A549 (cell line): Measurements from ENCODE around the gene NCS1. TPM values are rescaled to one million over a fixed set of nuclear protein-coding genes. Genes with fewer than 3 reads are reported as not detected.

Experiments used
- ATAC-seq, 2 experiments: fragments of 200-7000 bp in 1 of 2; fragments of >200 bp in 1 of 2; cut with Nextera tagmentation in 1 of 2; cut with Tn5 transposase in 1 of 2; 3 replicates each; pipeline versions ENCODE4 v1.8.0 to v1.9.1; 2018 to 2020; ENCODE audit warnings: mild to moderate bottlenecking in 1 of 2, moderate library complexity in 1 of 2
- CTCF ChIA-PET: fragments of 300-600 bp; sonication (Branson Sonifier 250); formaldehyde crosslinking; extraction: SDS; loops from one replicate; lab custom pipeline; 2021; ENCODE audit warnings: antibody characterized with exemption, inconsistent platforms; lab: Yijun Ruan, JAX
- POLR2A ChIA-PET: fragments of 350-600 bp; formaldehyde crosslinking; extraction: SDS; loops from one replicate; lab custom pipeline; 2021; ENCODE audit warnings: antibody characterized with exemption, inconsistent platforms; lab: Yijun Ruan, JAX
- DNase-seq, 2 experiments: peaks; one replicate each; pipeline versions ENCODE4 v3.0.0 to v3.0.0-alpha.2; 2011 to 2016; ENCODE audit warnings: low read depth in 1 of 2, low spot score in 1 of 2
- FAIRE-seq: peaks from 2 replicates; lab custom pipeline; 2011; peaks lifted over from hg19 to GRCh38; lab: Jason Lieb, UNC
- H3K27ac ChIP-seq, 2 experiments: fragments of >200 bp; sonication (Bioruptor Twin); formaldehyde crosslinking; 3 replicates each; pipeline ENCODE4 v1.5.1; 2016 to 2017
- H3K4me1 ChIP-seq: fragments of >200 bp; sonication (Bioruptor Twin); formaldehyde crosslinking; 3 replicates; pipeline ENCODE4 v1.6.1; 2016
- H3K4me2 ChIP-seq: fragments of >200 bp; sonication (Bioruptor Twin); formaldehyde crosslinking; 3 replicates; pipeline ENCODE4 v1.6.1; 2016
- H3K4me3 ChIP-seq: fragments of >200 bp; sonication (Bioruptor Twin); formaldehyde crosslinking; 3 replicates; pipeline ENCODE4 v1.5.1; 2016
- H3K9me3 ChIP-seq: fragments of >200 bp; sonication (Bioruptor Twin); formaldehyde crosslinking; 3 replicates; pipeline ENCODE4 v1.6.1; 2016
- CHD2 ChIP-seq: fragments of 150-350 bp; IDR thresholded peaks from 2 replicates; pipeline ENCODE4 v1.6.1; 2014; ENCODE audit warnings: low read length; ENCODE audit not compliant: partially characterized antibody
- CTCF ChIP-seq: fragments of >200 bp; sonication (Bioruptor Twin); formaldehyde crosslinking; IDR thresholded peaks from 3 replicates; pipeline ENCODE4 v1.5.1; 2016
- E2F6 ChIP-seq: IDR thresholded peaks from 2 replicates; pipeline ENCODE4 v1.6.1; 2012; ENCODE audit warnings: low read depth, borderline replicate concordance
- EHF ChIP-seq: fragments of 250-450 bp; sonication (Bioruptor Pico); IDR thresholded peaks from 2 replicates; pipeline ENCODE4 v1.5.0; 2020; ENCODE audit warnings: mild to moderate bottlenecking
- ELK1 ChIP-seq: fragments of 150-350 bp; IDR thresholded peaks from 2 replicates; pipeline ENCODE4 v1.6.1; 2014; ENCODE audit warnings: low read depth, mild to moderate bottlenecking, low read length
- FOXS1 ChIP-seq: fragments of 250-450 bp; sonication (Bioruptor Pico); IDR thresholded peaks from 2 replicates; pipeline ENCODE4 v1.5.0; 2020; ENCODE audit warnings: mild to moderate bottlenecking, moderate library complexity
- HDAC2 ChIP-seq: fragments of 200-600 bp; sonication (generic); IDR thresholded peaks from 2 replicates; pipeline ENCODE4 v1.6.1; 2016
- HEYL ChIP-seq: fragments of 250-450 bp; sonication (Bioruptor Pico); IDR thresholded peaks from 2 replicates; pipeline ENCODE4 v1.8.0; 2021; ENCODE audit warnings: mild to moderate bottlenecking, moderate library complexity
- HOXA7 ChIP-seq: fragments of 250-450 bp; sonication (Bioruptor Pico); IDR thresholded peaks from 2 replicates; pipeline ENCODE4 v1.5.0; 2020; ENCODE audit warnings: mild to moderate bottlenecking, moderate library complexity
- HOXB13 ChIP-seq: fragments of 250-450 bp; sonication (Bioruptor Pico); IDR thresholded peaks from 2 replicates; pipeline ENCODE4 v1.5.0; 2020; ENCODE audit warnings: low read depth, mild to moderate bottlenecking, moderate library complexity
- KDM5A ChIP-seq: fragments of 200-600 bp; sonication (generic); IDR thresholded peaks from 2 replicates; pipeline ENCODE4 v1.6.1; 2016; ENCODE audit warnings: antibody characterized with exemption, mild to moderate bottlenecking
- MAX ChIP-seq: IDR thresholded peaks from 2 replicates; pipeline ENCODE4 v1.6.1; 2012
- NFE2L2 ChIP-seq: fragments of 150-350 bp; conservative IDR thresholded peaks from 2 replicates; pipeline ENCODE4 v1.6.1; 2014; ENCODE audit warnings: low read length
- POLR2AphosphoS2 ChIP-seq: conservative IDR thresholded peaks from 2 replicates; pipeline ENCODE4 v1.6.1; 2012; ENCODE audit warnings: low read length, improper control_type of control experiment, inconsistent platforms
- RAD21 ChIP-seq, 2 experiments: fragments of >200 bp in 1 of 2; sonication (Bioruptor Twin) in 1 of 2; formaldehyde crosslinking in 1 of 2; IDR thresholded peaks in 1 of 2; conservative IDR thresholded peaks in 1 of 2; 2 replicates in 1 of 2; 3 replicates in 1 of 2; pipeline ENCODE4 v1.6.1; 2012 to 2018; ENCODE audit warnings: inconsistent platforms in 1 of 2
- RARB ChIP-seq: fragments of 250-450 bp; sonication (Bioruptor Pico); IDR thresholded peaks from 2 replicates; pipeline ENCODE4 v1.8.0; 2021; ENCODE audit warnings: mild to moderate bottlenecking, moderate library complexity
- RCOR1 ChIP-seq: fragments of 150-350 bp; IDR thresholded peaks from 2 replicates; pipeline ENCODE4 v1.6.1; 2014; ENCODE audit warnings: antibody characterized with exemption, low read length, low read depth
- SMC3 ChIP-seq: fragments of >200 bp; sonication (Bioruptor Twin); formaldehyde crosslinking; IDR thresholded peaks from 3 replicates; pipeline ENCODE4 v1.6.1; 2018; ENCODE audit warnings: inconsistent platforms
- TFCP2L1 ChIP-seq: fragments of 250-450 bp; sonication (Bioruptor Pico); IDR thresholded peaks from 2 replicates; pipeline ENCODE4 v1.5.0; 2021; ENCODE audit warnings: mild to moderate bottlenecking
- ZFP36 ChIP-seq: fragments of 450-650 bp; IDR thresholded peaks from 2 replicates; pipeline ENCODE4 v1.6.1; 2014; ENCODE audit warnings: borderline replicate concordance; ENCODE audit not compliant: partially characterized antibody
- ZNF302 ChIP-seq: fragments of 250-450 bp; sonication (Bioruptor Pico); IDR thresholded peaks from 2 replicates; pipeline ENCODE4 v1.9.0; 2021; ENCODE audit warnings: inconsistent platforms, mild to moderate bottlenecking, moderate library complexity
- WGBS: methylation state at CpG from one replicate; pipeline ENCODE4 v1.1.6; 2017; ENCODE audit errors: missing lambda C conversion rate; 5-methylcytosine and 5-hydroxymethylcytosine counted together
- polyA plus RNA-seq, 4 experiments: library from polyadenylated mRNA; depleted of rRNA in 3 of 4; stranded (reverse); fragments of >200 nt; fragmentation: RNase III in 1 of 4; extraction: RNeasy Plus Mini Kit Qiagen cat#74134 plus additional on column Dnase treatment in 1 of 4; gene quantifications; 2 replicates in 3 of 4; 3 replicates in 1 of 4; pipeline ENCODE4 v1.2.3, GENCODE V29; 2011 to 2017

The NCS1 gene
- polyA plus RNA-seq, 2 of the 4 experiments (the other 2 are of a cell fraction), result 17.9 to 21.9 TPM

GRCh38 chr9:130237076-130237475 lies 64.9 kb downstream of the NCS1 start:
- no peak for TF ChIP-seq SMC3
- peaks cover 12% of the 10 kb centered on the region; the same call in 2 of the 3 replicates for H3K4me1 ChIP-seq
- no peak overlapping the region for H3K4me2 ChIP-seq
- FAIRE-seq (no peak), DNase-seq (no peak), ATAC-seq (no peak)
- H3K27ac ChIP-seq, result no peak overlapping the region
- CTCF ChIA-PET, result interaction anchor here (0.6 to 11.4 kb wide), 30 partner anchors 9 to 335 kb away, joined by 3 to 191 read pairs (median 4); no protein-coding TSS in a partner anchor
- WGBS, result 87% methylated on average over 11 of the region's 11 CpGs
- POLR2A ChIA-PET, result no interaction called here
- no peak overlapping the region for H3K4me3 ChIP-seq
- H3K9me3 ChIP-seq, result no peaks in the 10 kb centered on the region

GRCh38 chr9:130237763-130238524 lies 65.7 kb downstream of the NCS1 start:
- CTCF ChIA-PET, result interaction anchor here (0.6 to 11.4 kb wide), 5 partner anchors 8 to 273 kb away, joined by 3 to 191 read pairs (median 4); no protein-coding TSS in a partner anchor
- TF ChIP-seq ELK1, result no peak
- no peak for TF ChIP-seq HEYL (CRISPR knock-in tag)
- TF ChIP-seq ZNF302 (CRISPR knock-in tag), result no peak
- TF ChIP-seq POLR2AphosphoS2, result no peak
- TF ChIP-seq HOXA7 (CRISPR knock-in tag), result no peak
- TF ChIP-seq, all 56 proteins: peak for 0
- POLR2A ChIA-PET, result no interaction called here
- H3K4me2 ChIP-seq, result no peak overlapping the region
- no peak overlapping the region for H3K4me3 ChIP-seq
- H3K4me1 ChIP-seq, result peaks cover 16% of the 10 kb centered on the region
- H3K9me3 ChIP-seq, result no peaks in the 10 kb centered on the region
- H3K27ac ChIP-seq, result no peak overlapping the region
- FAIRE-seq (no peak), ATAC-seq (no peak), DNase-seq (no peak)
- WGBS, result 85% methylated on average over 16 of the region's 17 CpGs

- Histone ChIP-seq H3K27ac (no peak overlapping the region), H3K4me1 (peaks cover 17% of the 10 kb centered on the region), H3K4me3 (no peak overlapping the region), H3K4me2 (no peak overlapping the region), H3K9me3 (no peaks in the 10 kb centered on the region)
- 94% methylated on average over 3 of the region's 3 CpGs for WGBS
- TF ChIP-seq ZFP36 (no peak), HOXB13 (no peak), ELK1 (no peak), HDAC2 (no peak), MAX (no peak), HEYL (CRISPR knock-in tag) (no peak), TFCP2L1 (no peak), E2F6 (no peak), CHD2 (no peak), RARB (no peak), CTCF (no peak), RAD21 (conservative IDR thresholded peaks at IDR 0.05 in 1 of 2, IDR thresholded peaks at IDR 0.05 in 1 of 2) (no peak), FOXS1 (no peak), NFE2L2 (no peak), KDM5A (no peak), EHF (CRISPR knock-in tag) (no peak), RCOR1 (no peak)
- ChIA-PET POLR2A (no interaction called here), CTCF (interaction anchor here (0.6 to 11.4 kb wide), 3 partner anchors 16 to 131 kb away, joined by 3 to 191 read pairs (median 3); no protein-coding TSS in a partner anchor)
- no peak for FAIRE-seq
- ATAC-seq, result no peak
- no peak for DNase-seq
These were observed 67.1 kb downstream of the NCS1 start for GRCh38 chr9:130239363-130239695.
